Stomach (tissue), 9 donors: ENCODE measurements around the gene SLC16A1. TPM values are rescaled to one million over a fixed set of nuclear protein-coding genes. Genes with fewer than 3 reads are reported as not detected.
"Not testable (repeated sequence)": the region's sequence is repeated elsewhere in the genome, so short reads cannot be mapped to it uniquely, and the experiment has no call there.

Experiments used
- DNase-seq, 2 donors: peaks; one replicate each; pipeline versions ENCODE4 v3.0.0 to v3.0.0-alpha.2; 2013 to 2019
- H3K27ac ChIP-seq, 5 donors: fragments of 200-600 bp in 4 of 5; sonication (generic) in 4 of 5; one replicate each; pipeline ENCODE4 v1.5.1; 2013 to 2019; ENCODE audit warnings: mild to moderate bottlenecking in 1 of 5, moderate library complexity in 1 of 5
- H3K27me3 ChIP-seq, 3 donors: fragments of 200-600 bp; sonication (generic); one replicate each; pipeline ENCODE4 v1.5.1; 2017 to 2019; ENCODE audit warnings: mixed run types in 1 of 3
- H3K36me3 ChIP-seq, 4 donors: fragments of 200-600 bp; sonication (generic); 1 replicate in 3 of 4; 2 replicates in 1 of 4; pipeline ENCODE4 v1.5.1; 2016 to 2019
- H3K4me1 ChIP-seq, 4 donors: fragments of 200-600 bp; sonication (generic); one replicate each; pipeline ENCODE4 v1.5.1; 2016 to 2019
- H3K4me3 ChIP-seq, 4 donors: fragments of 200-600 bp; sonication (generic) in 3 of 4; one replicate each; pipeline ENCODE4 v1.5.1; 2016 to 2019; ENCODE audit warnings: mild to moderate bottlenecking in 1 of 4
- H3K9me3 ChIP-seq, 4 donors: fragments of 200-600 bp; sonication (generic); one replicate each; pipeline ENCODE4 v1.5.1; 2016 to 2019
- EP300 ChIP-seq: sonication (generic); formaldehyde crosslinking; IDR thresholded peaks from one replicate; pipeline ENCODE4 v1.6.1; 2017; ENCODE audit warnings: antibody characterized with exemption
- POLR2A ChIP-seq, 4 donors: fragments of 450-650 bp; IDR thresholded peaks; one replicate each; pipeline ENCODE4 v1.6.1; 2016; ENCODE audit warnings: antibody characterized with exemption in 4 of 4, control low read depth in 2 of 4, mild to moderate bottlenecking in 1 of 4, moderate library complexity in 1 of 4
- POLR2AphosphoS5 ChIP-seq, 3 donors: sonication (generic); formaldehyde crosslinking; IDR thresholded peaks; one replicate each; pipeline ENCODE4 v1.6.1; 2016; ENCODE audit warnings: antibody characterized with exemption in 3 of 3
- WGBS, 5 donors: extraction: QIAGEN DNeasy Blood & Tissue Kit in 3 of 5; methylation state at CpG; one replicate each; pipeline versions ENCODE4 v1.1.5 to v1.1.7; 2013 to 2018; 5-methylcytosine and 5-hydroxymethylcytosine counted together
- intact Hi-C: fragments of 100-400 bp; cut with DNase I; formaldehyde crosslinking; loops from one replicate; pipeline ENCODE4 v1.15.1; 2023; ENCODE audit warnings: low total_unique reads
- polyA plus RNA-seq, 3 donors: library from polyadenylated mRNA; stranded (reverse); fragments of 200-250 nt; gene quantifications; one replicate each; pipeline ENCODE4 v1.2.3, GENCODE V29; 2013
- total RNA-seq, 5 donors: library from RNA; depleted of rRNA; stranded (reverse); fragments of >200 nt; gene quantifications; one replicate each; pipeline versions ENCODE4 v1.1.0 to v1.2.3, GENCODE V29; 2014 to 2016
- TF ChIP-seq, protein P1 (sequence below), 7 experiments: fragments of 450-650 bp in 4 of 7; fragments of 200-600 bp in 3 of 7; sonication (generic) in 3 of 7; IDR thresholded peaks; one replicate each; pipeline ENCODE4 v1.5.1; 2016 to 2019; ENCODE audit warnings: antibody characterized with exemption in 7 of 7, control low read depth in 2 of 7, mild to moderate bottlenecking in 1 of 7
- donor health status: healthy with polysubstance abuse.
- donor health status: Bipolar disorder and iron deficiency.
- donor health status: healthy.

SLC16A1 gene
- total and polyA plus RNA-seq, 8 donors, result 4.9 to 127 (median 13.2) TPM

DNA sequence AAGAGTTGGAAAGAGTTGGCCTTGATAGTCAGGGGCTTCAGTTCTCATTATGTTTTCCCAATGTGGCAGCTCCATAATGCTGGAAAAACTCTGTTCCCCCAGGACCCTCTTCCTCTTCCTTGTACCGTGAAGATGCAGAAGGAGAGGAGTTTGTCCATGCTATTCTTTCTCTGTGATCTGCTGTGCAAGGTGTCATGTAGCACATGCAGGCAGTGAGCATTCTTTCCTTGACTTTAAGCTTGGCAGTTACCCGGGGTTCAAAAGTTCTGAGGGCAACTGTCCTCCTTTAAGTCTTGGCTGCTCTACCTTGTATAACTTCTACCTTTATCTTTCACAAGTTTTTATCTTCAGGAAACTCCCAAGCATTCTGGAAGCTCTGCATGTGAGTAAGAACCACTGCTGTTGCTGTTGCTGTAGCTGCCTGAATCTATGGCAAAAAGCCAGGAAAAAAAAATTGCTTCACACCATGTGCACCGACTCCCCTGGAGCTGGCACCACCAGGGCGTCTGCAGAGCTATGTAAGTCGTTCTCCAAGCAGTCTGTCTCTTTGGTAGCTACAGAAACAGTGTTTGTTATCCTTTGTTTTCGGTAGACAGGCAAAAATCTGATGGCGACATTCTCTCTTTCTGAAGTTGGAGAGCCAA is 42.7 kb upstream of the SLC16A1 start:
- intact Hi-C loops, result no loop called here
- H3K27ac ChIP-seq, result peak overlapping the region; percentile 57 to 79 (median 72)
- H3K4me1 ChIP-seq, result peaks cover 0 to 57% (median 25%) of the 10 kb centered on the region in 4 donors

DNA sequence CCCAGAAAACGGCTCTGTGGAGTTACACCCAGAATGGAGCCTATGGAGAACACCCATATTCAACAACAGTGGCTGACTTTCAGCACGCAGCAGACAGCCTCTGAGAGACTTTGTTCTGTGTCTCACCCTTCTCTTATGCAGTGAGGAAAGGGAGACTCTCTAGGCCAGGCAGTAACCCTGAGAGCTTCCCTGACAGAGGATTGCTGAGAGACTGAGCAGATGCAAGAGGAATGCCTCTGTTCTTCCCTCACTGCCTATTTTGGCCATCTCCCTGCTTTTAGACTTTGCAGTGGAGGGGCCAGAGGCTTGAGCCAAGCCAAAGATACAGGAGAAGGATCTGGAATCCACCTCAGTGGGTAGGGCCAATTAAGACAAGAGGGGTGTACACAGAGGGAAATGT is 41.8 kb upstream of the SLC16A1 start:
- TF ChIP-seq EP300 (peak; percentile 24), POLR2AphosphoS5 (IDR thresholded peaks at IDR 0.05) (peak in 2 of 3 donors; percentile 15 to 70), POLR2A (IDR thresholded peaks at IDR 0.05) (no peak)
- TF ChIP-seq, protein P1, sequence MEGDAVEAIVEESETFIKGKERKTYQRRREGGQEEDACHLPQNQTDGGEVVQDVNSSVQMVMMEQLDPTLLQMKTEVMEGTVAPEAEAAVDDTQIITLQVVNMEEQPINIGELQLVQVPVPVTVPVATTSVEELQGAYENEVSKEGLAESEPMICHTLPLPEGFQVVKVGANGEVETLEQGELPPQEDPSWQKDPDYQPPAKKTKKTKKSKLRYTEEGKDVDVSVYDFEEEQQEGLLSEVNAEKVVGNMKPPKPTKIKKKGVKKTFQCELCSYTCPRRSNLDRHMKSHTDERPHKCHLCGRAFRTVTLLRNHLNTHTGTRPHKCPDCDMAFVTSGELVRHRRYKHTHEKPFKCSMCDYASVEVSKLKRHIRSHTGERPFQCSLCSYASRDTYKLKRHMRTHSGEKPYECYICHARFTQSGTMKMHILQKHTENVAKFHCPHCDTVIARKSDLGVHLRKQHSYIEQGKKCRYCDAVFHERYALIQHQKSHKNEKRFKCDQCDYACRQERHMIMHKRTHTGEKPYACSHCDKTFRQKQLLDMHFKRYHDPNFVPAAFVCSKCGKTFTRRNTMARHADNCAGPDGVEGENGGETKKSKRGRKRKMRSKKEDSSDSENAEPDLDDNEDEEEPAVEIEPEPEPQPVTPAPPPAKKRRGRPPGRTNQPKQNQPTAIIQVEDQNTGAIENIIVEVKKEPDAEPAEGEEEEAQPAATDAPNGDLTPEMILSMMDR (IDR thresholded peaks at IDR 0.05), result no peak

More for the DNA sequence above, 42.7 kb upstream of the SLC16A1 start:
- TF ChIP-seq, protein P1 (IDR thresholded peaks at IDR 0.05), result no peak
- TF ChIP-seq POLR2AphosphoS5 (IDR thresholded peaks at IDR 0.05), result peak; percentile 51 to 80 (median 56)
- WGBS, 5 donors, result 24 to 44% (median 33%) methylated on average over 6 to 7 of the region's 7 CpGs
- H3K27me3 ChIP-seq, result no peaks in the 10 kb centered on the region
- H3K9me3 ChIP-seq, result no peaks in the 10 kb centered on the region
- no peak overlapping the region for H3K4me3 ChIP-seq
- peak; percentile 55 to 89 for DNase-seq
- H3K36me3 ChIP-seq, result no peaks in the 10 kb centered on the region

DNA sequence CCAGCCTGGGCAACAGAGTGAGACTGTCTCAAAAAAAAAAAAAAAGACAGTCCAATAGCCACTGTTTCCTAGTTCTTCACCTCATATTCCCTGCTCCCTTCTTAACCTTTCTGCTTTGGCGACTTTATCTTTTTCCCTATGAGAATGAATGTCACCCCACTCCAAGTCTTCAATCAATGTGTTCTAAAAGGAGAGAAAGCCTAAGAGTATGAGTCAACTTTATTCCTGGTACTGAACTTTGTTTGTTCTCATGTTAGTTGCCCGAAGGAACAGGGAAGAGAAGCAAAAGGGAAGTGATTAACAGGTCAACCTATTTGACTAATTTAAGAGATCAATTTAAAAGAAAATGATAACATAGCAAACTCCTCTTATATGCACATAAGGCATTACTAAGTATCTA is 39.9 kb upstream of the SLC16A1 start:
- H3K27ac ChIP-seq, result peak overlapping the region in 4 of 5 donors; percentile 36 to 79 (median 67)
- H3K27me3 ChIP-seq, result no peaks in the 10 kb centered on the region
- TF ChIP-seq POLR2AphosphoS5 (IDR thresholded peaks at IDR 0.05) (peak in 2 of 3 donors; percentile 42 to 67), POLR2A (IDR thresholded peaks at IDR 0.05) (no peak)
- DNase-seq, result peak in 1 of 2 donors; percentile 39
- no peak overlapping the region for H3K4me3 ChIP-seq
- intact Hi-C loops, result no loop called here
- H3K9me3 ChIP-seq, result no peaks in the 10 kb centered on the region
- WGBS, 5 donors, result 28 to 49% (median 35%) methylated on average over 2 of the region's 2 CpGs
- peaks cover 0 to 72% (median 31%) of the 10 kb centered on the region in 4 donors for H3K4me1 ChIP-seq
- no peaks in the 10 kb centered on the region for H3K36me3 ChIP-seq

More for the DNA sequence above, 41.8 kb upstream of the SLC16A1 start:
- WGBS, 5 donors, result 67 to 94% (median 85%) methylated on average over 2 of the region's 2 CpGs
- Histone ChIP-seq H3K27me3 (no peaks in the 10 kb centered on the region), H3K4me3 (no peak overlapping the region), H3K4me1 (peaks cover 0 to 61% (median 26%) of the 10 kb centered on the region in 4 donors), H3K36me3 (no peaks in the 10 kb centered on the region), H3K27ac (peak overlapping the region; percentile 57 to 79 (median 72)), H3K9me3 (no peaks in the 10 kb centered on the region)
- DNase-seq, result peak in 1 of 2 donors; percentile 67
- intact Hi-C loops, result no loop called here

DNA sequence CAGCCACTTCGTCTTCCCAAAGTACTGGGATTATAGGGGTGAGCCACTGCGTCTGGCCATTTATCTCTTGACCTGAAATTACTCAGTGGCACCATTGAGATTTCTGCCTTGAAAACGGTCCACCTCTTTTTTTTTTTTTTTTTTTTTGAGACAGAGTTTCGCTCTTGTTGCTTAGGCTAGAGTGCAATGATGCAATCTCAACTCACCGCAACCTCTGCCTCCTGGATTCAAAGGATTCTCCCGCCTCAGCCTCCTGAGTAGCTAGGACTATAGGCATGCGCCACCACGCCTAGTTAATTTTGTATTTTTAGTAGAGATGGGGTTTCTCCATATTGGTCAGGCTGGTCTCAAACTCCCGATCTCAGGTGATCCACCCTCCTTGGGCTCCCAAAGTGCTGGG is 39.0 kb upstream of the SLC16A1 start:
- DNase-seq, H3K9me3 ChIP-seq, H3K4me3 ChIP-seq, intact Hi-C loops, H3K27me3 ChIP-seq, H3K36me3 ChIP-seq: not testable (repeated sequence)
- peak overlapping the region in 3 of 5 donors; percentile 33 to 79 (median 77) for H3K27ac ChIP-seq
- 90 to 97% (median 96%) methylated on average over 9 of the region's 9 CpGs for WGBS, 5 donors
- H3K4me1 ChIP-seq, result peaks cover 0 to 69% (median 31%) of the 10 kb centered on the region in 4 donors

DNA sequence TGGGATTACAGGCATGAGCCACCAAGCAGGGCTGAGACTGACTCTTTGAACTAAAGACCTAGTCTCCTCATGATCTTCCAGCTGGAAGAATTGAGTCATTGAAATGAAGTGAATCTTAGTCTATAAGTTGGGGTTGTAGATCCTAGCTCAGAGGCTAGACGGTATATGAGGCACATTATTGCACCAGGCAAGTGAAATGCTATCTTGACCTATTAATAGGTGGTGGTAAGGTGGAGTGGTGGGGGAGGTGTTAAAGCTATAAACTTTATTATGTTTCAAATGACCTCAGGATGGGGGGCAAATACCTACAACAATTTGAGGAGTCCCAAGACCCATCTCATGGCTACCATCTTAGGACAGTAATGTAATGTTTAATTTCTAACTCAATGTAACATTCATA is 36.8 kb upstream of the SLC16A1 start:
- H3K9me3 ChIP-seq, result no peaks in the 10 kb centered on the region
- no peak for DNase-seq
- no peak overlapping the region for H3K27ac ChIP-seq
- peaks cover 0 to 56% (median 24%) of the 10 kb centered on the region in 4 donors for H3K4me1 ChIP-seq
- no peak for TF ChIP-seq POLR2A (IDR thresholded peaks at IDR 0.05)
- TF ChIP-seq, protein P1 (IDR thresholded peaks at IDR 0.05), result no peak
- no peak for TF ChIP-seq EP300
- no peak for TF ChIP-seq POLR2AphosphoS5 (IDR thresholded peaks at IDR 0.05)
- no peaks in the 10 kb centered on the region for H3K36me3 ChIP-seq
- intact Hi-C loops, result no loop called here
- no peak overlapping the region for H3K4me3 ChIP-seq
- no peaks in the 10 kb centered on the region for H3K27me3 ChIP-seq
- WGBS, 5 donors, result 63 to 91% (median 69%) methylated on average over 1 of the region's 1 CpG
